Measurements from ENCODE around the gene CMTR1.

CMTR1 gene, protein sequence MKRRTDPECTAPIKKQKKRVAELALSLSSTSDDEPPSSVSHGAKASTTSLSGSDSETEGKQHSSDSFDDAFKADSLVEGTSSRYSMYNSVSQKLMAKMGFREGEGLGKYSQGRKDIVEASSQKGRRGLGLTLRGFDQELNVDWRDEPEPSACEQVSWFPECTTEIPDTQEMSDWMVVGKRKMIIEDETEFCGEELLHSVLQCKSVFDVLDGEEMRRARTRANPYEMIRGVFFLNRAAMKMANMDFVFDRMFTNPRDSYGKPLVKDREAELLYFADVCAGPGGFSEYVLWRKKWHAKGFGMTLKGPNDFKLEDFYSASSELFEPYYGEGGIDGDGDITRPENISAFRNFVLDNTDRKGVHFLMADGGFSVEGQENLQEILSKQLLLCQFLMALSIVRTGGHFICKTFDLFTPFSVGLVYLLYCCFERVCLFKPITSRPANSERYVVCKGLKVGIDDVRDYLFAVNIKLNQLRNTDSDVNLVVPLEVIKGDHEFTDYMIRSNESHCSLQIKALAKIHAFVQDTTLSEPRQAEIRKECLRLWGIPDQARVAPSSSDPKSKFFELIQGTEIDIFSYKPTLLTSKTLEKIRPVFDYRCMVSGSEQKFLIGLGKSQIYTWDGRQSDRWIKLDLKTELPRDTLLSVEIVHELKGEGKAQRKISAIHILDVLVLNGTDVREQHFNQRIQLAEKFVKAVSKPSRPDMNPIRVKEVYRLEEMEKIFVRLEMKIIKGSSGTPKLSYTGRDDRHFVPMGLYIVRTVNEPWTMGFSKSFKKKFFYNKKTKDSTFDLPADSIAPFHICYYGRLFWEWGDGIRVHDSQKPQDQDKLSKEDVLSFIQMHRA

GRCh38 chr6:37432916-37433656 is at the start of gene CMTR1:
CMTR1 (plus strand) TSS chr6:37433221; CDS start chr6:37435630, 2,409 bp downstream.
- Histone ChIP-seq H3K36me3 (ENCODE audit: control insufficient read depth in 2 of 2, insufficient read depth in 2 of 2, low read length in 2 of 2) (peaks cover 16 to 19% of the 10 kb centered on the region in 2 donors), H3K4me3 (ENCODE audit: low read length in 2 of 2) (peak within 1 kb of the TSS; percentile 94), H3K27me3 (ENCODE audit: control insufficient read depth in 2 of 2, insufficient read depth in 2 of 2, low read length in 2 of 2) (no peaks in the 10 kb centered on the region), H3K4me1 (ENCODE audit: control insufficient read depth in 2 of 2, insufficient read depth in 2 of 2, low read length in 2 of 2) (peaks cover 4 to 9% of the 10 kb centered on the region in 2 donors), H3K27ac (ENCODE audit: low read depth in 2 of 2, low read length in 2 of 2) (peak within 1 kb of the TSS; percentile 60 to 89), H3K9me3 (ENCODE audit: control insufficient read depth in 2 of 2, low read length in 2 of 2) (no peaks in the 10 kb centered on the region), H3K9ac (ENCODE audit: low read depth in 1 of 2, low read length in 2 of 2) (peak within 1 kb of the TSS; percentile 79 to 87)

DNA sequence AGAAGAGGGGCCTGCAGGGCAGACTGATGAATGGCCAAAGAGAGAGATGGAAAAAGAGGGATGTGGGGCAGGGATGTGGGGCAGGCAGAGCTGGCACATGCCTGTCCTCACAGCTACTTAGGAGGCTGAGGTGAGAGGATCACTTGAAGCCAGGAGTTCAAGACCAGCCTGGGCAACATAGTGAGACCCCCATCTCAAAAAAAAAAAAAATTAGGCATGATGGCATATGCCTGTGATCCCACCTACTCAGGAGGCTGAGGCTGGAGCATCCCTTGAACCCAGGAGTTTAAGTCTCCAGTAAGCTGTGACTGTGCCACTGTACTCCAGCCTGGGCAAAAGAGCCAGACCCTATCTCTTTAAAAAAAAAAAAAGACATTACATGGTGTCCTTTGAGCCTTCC is 44.4 kb upstream of the CMTR1 start:
- peaks cover 14 to 24% of the 10 kb centered on the region in 2 donors for H3K36me3 ChIP-seq (ENCODE audit: control insufficient read depth in 2 of 2, insufficient read depth in 2 of 2, low read length in 2 of 2)
- no peak overlapping the region for H3K27ac ChIP-seq (ENCODE audit: low read depth in 2 of 2, low read length in 2 of 2)

GRCh38 chr6:37389857-37390256 is 43.2 kb upstream of the CMTR1 start:
- no peaks in the 10 kb centered on the region for H3K27me3 ChIP-seq (ENCODE audit: control insufficient read depth in 2 of 2, insufficient read depth in 2 of 2, low read length in 2 of 2)
- peaks cover 10 to 25% of the 10 kb centered on the region in 2 donors for H3K36me3 ChIP-seq (ENCODE audit: control insufficient read depth in 2 of 2, insufficient read depth in 2 of 2, low read length in 2 of 2)
- no peak overlapping the region for H3K4me3 ChIP-seq (ENCODE audit: low read length in 2 of 2)
- H3K9ac ChIP-seq (ENCODE audit: low read depth in 1 of 2, low read length in 2 of 2): no peak overlapping the region
- H3K4me1 ChIP-seq (ENCODE audit: control insufficient read depth in 2 of 2, insufficient read depth in 2 of 2, low read length in 2 of 2): peaks cover 0 to 8% of the 10 kb centered on the region in 2 donors
- H3K9me3 ChIP-seq (ENCODE audit: control insufficient read depth in 2 of 2, low read length in 2 of 2): no peaks in the 10 kb centered on the region
- peak overlapping the region; percentile 75 to 77 for H3K27ac ChIP-seq (ENCODE audit: low read depth in 2 of 2, low read length in 2 of 2)

More for the DNA sequence above, 44.4 kb upstream of the CMTR1 start:
- Histone ChIP-seq H3K9ac (ENCODE audit: low read depth in 1 of 2, low read length in 2 of 2) (no peak overlapping the region), H3K27me3 (ENCODE audit: control insufficient read depth in 2 of 2, insufficient read depth in 2 of 2, low read length in 2 of 2) (no peaks in the 10 kb centered on the region), H3K4me3 (ENCODE audit: low read length in 2 of 2) (no peak overlapping the region), H3K9me3 (ENCODE audit: control insufficient read depth in 2 of 2, low read length in 2 of 2) (no peaks in the 10 kb centered on the region), H3K4me1 (ENCODE audit: control insufficient read depth in 2 of 2, insufficient read depth in 2 of 2, low read length in 2 of 2) (peaks cover 0 to 8% of the 10 kb centered on the region in 2 donors)

DNA sequence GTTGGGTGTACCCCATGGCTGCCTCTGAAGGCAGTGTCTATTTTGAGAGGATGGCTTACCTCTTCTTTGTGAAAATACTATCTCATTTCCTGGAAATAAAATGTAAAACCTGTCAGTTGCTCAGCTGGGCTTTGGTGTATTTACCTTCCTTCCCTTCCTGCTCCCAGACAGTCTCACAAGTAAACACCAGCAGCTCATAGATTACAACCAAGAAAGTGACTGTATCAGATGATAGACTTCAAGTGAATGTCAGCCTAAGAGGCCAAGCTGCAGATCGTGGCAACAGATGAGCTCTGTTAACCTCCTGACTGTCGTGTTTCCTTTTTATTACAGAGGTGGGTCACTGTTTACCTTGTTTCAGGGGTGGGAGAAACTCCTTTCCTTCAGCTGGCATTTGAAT is 41.9 kb upstream of the CMTR1 start:
- Histone ChIP-seq H3K9me3 (ENCODE audit: control insufficient read depth in 2 of 2, low read length in 2 of 2) (no peaks in the 10 kb centered on the region), H3K4me3 (ENCODE audit: low read length in 2 of 2) (no peak overlapping the region), H3K4me1 (ENCODE audit: control insufficient read depth in 2 of 2, insufficient read depth in 2 of 2, low read length in 2 of 2) (peaks cover 0 to 8% of the 10 kb centered on the region in 2 donors), H3K36me3 (ENCODE audit: control insufficient read depth in 2 of 2, insufficient read depth in 2 of 2, low read length in 2 of 2) (peaks cover 9 to 27% of the 10 kb centered on the region in 2 donors), H3K27me3 (ENCODE audit: control insufficient read depth in 2 of 2, insufficient read depth in 2 of 2, low read length in 2 of 2) (no peaks in the 10 kb centered on the region), H3K9ac (ENCODE audit: low read depth in 1 of 2, low read length in 2 of 2) (peak overlapping the region in 1 of 2 donors; percentile 32), H3K27ac (ENCODE audit: low read depth in 2 of 2, low read length in 2 of 2) (peak overlapping the region; percentile 75 to 77)

DNA sequence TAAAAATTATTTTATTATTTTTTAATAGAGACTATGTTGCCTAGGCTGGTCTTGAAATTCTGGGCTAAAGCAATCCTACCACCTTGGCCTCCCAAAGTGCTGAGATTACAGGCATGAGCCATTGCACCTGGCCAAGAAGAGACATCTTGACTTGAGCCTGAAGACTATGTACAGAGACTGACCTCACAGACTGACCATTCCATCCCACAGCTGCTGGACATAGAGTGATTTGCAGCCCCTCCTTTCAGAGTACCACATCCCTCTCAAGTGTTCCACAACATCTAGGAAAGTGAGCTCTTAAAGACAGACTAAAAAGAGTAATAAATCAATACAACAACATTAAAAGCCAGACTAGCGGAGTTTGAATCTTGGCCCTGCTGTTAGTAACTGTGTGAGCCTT is 40.2 kb upstream of the CMTR1 start:
- H3K27me3 ChIP-seq (ENCODE audit: control insufficient read depth in 2 of 2, insufficient read depth in 2 of 2, low read length in 2 of 2): no peaks in the 10 kb centered on the region
- H3K4me3 ChIP-seq (ENCODE audit: low read length in 2 of 2): no peak overlapping the region
- no peak overlapping the region for H3K9ac ChIP-seq (ENCODE audit: low read depth in 1 of 2, low read length in 2 of 2)
- peaks cover 4 to 19% of the 10 kb centered on the region in 2 donors for H3K36me3 ChIP-seq (ENCODE audit: control insufficient read depth in 2 of 2, insufficient read depth in 2 of 2, low read length in 2 of 2)
- no peaks in the 10 kb centered on the region for H3K9me3 ChIP-seq (ENCODE audit: control insufficient read depth in 2 of 2, low read length in 2 of 2)
- peaks cover 0 to 8% of the 10 kb centered on the region in 2 donors for H3K4me1 ChIP-seq (ENCODE audit: control insufficient read depth in 2 of 2, insufficient read depth in 2 of 2, low read length in 2 of 2)
- no peak overlapping the region for H3K27ac ChIP-seq (ENCODE audit: low read depth in 2 of 2, low read length in 2 of 2)

DNA sequence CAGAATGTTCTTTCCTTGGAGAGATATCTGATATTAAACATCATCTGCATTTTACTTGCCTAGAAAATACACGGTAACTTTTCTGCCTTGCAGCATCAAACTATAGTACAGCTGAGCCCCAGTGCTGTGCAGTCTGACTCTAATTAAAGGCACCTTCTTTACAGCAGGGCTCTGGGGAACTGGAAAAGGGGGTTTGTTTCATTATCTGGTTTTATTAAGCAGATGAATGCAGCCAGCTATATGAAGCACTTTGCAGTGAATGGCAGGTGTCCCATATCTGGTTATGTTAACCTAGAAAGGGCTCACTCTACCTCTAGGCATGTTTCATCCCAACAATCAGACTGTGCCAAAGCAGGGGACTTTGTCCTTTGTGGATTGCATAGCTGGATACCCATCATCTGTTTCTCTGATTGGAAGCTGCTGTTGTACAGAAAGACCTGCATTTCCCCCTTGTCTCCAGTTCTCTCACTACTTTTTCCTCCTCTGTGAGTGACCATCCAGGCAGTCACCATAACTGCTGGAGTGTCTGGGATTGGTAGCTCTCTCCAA is 39.6 kb upstream of the CMTR1 start:
- no peaks in the 10 kb centered on the region for H3K9me3 ChIP-seq (ENCODE audit: control insufficient read depth in 2 of 2, low read length in 2 of 2)
- peaks cover 4 to 15% of the 10 kb centered on the region in 2 donors for H3K36me3 ChIP-seq (ENCODE audit: control insufficient read depth in 2 of 2, insufficient read depth in 2 of 2, low read length in 2 of 2)
- no peaks in the 10 kb centered on the region for H3K27me3 ChIP-seq (ENCODE audit: control insufficient read depth in 2 of 2, insufficient read depth in 2 of 2, low read length in 2 of 2)

DNA sequence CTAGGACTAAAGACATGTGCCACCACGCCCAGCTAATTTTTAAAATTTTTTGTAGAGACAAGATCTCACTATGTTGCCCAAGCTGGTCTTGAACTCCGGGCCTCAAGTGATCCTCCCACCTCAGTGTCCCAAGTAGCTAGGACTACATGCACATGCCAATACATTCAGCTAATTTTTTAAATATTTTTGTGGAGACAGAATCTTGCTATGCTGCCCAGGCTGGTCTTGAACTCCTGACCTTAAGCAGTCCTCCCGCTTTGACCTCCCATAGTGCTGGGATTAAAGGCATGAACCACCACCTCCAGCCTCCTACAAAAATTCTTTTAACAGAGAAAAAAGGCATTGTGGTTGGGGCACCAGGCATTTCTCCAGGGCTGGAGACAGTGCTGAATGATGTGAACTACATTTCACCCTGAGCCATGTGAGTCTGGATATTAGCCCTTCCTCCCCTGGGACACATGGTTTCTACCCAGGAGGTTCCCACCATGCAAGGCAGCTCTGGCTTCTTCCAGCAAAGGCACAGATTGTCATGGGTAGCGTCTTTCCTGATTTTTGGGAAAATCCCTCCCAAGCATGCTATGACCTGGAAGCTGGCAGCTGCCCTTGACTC is 36.3 kb upstream of the CMTR1 start:
- Histone ChIP-seq H3K9me3 (ENCODE audit: control insufficient read depth in 2 of 2, low read length in 2 of 2) (no peaks in the 10 kb centered on the region), H3K4me3 (ENCODE audit: low read length in 2 of 2) (no peak overlapping the region), H3K9ac (ENCODE audit: low read depth in 1 of 2, low read length in 2 of 2) (no peak overlapping the region), H3K36me3 (ENCODE audit: control insufficient read depth in 2 of 2, insufficient read depth in 2 of 2, low read length in 2 of 2) (peaks cover 0 to 6% of the 10 kb centered on the region in 2 donors), H3K27ac (ENCODE audit: low read depth in 2 of 2, low read length in 2 of 2) (no peak overlapping the region), H3K27me3 (ENCODE audit: control insufficient read depth in 2 of 2, insufficient read depth in 2 of 2, low read length in 2 of 2) (no peaks in the 10 kb centered on the region), H3K4me1 (ENCODE audit: control insufficient read depth in 2 of 2, insufficient read depth in 2 of 2, low read length in 2 of 2) (no peaks in the 10 kb centered on the region)

More for the DNA sequence above, 39.6 kb upstream of the CMTR1 start:
- Histone ChIP-seq H3K27ac (ENCODE audit: low read depth in 2 of 2, low read length in 2 of 2) (no peak overlapping the region), H3K4me3 (ENCODE audit: low read length in 2 of 2) (no peak overlapping the region), H3K4me1 (ENCODE audit: control insufficient read depth in 2 of 2, insufficient read depth in 2 of 2, low read length in 2 of 2) (peaks cover 0 to 8% of the 10 kb centered on the region in 2 donors), H3K9ac (ENCODE audit: low read depth in 1 of 2, low read length in 2 of 2) (no peak overlapping the region)

DNA sequence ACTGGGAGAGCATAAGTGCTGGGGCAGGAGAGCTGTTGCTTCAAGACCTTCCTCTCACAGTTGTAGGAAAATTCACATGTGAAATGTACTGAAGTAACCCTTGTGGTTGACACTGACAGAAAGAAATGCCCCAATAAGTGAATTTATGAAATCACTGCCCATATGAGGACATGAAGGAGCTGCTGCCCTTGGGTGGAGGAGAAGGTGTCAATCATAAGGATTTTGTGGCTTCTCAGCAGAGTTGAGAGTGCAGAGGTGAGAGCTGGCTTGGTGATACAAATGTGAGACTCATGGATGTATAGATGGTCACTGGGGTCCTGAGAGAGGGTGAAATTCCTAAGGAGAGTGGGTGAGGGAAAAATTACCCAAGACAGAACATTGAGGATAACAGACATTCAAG is 33.9 kb upstream of the CMTR1 start:
- Histone ChIP-seq H3K4me3 (ENCODE audit: low read length in 2 of 2) (no peak overlapping the region), H3K4me1 (ENCODE audit: control insufficient read depth in 2 of 2, insufficient read depth in 2 of 2, low read length in 2 of 2) (no peaks in the 10 kb centered on the region), H3K9ac (ENCODE audit: low read depth in 1 of 2, low read length in 2 of 2) (no peak overlapping the region), H3K9me3 (ENCODE audit: control insufficient read depth in 2 of 2, low read length in 2 of 2) (no peaks in the 10 kb centered on the region), H3K27me3 (ENCODE audit: control insufficient read depth in 2 of 2, insufficient read depth in 2 of 2, low read length in 2 of 2) (no peaks in the 10 kb centered on the region), H3K36me3 (ENCODE audit: control insufficient read depth in 2 of 2, insufficient read depth in 2 of 2, low read length in 2 of 2) (peaks cover 0 to 6% of the 10 kb centered on the region in 2 donors), H3K27ac (ENCODE audit: low read depth in 2 of 2, low read length in 2 of 2) (no peak overlapping the region)

- Histone ChIP-seq H3K36me3 (ENCODE audit: control insufficient read depth in 2 of 2, insufficient read depth in 2 of 2, low read length in 2 of 2) (peaks cover 0 to 2% of the 10 kb centered on the region in 2 donors), H3K9ac (ENCODE audit: low read depth in 1 of 2, low read length in 2 of 2) (no peak overlapping the region), H3K4me1 (ENCODE audit: control insufficient read depth in 2 of 2, insufficient read depth in 2 of 2, low read length in 2 of 2) (no peaks in the 10 kb centered on the region), H3K27ac (ENCODE audit: low read depth in 2 of 2, low read length in 2 of 2) (no peak overlapping the region), H3K27me3 (ENCODE audit: control insufficient read depth in 2 of 2, insufficient read depth in 2 of 2, low read length in 2 of 2) (no peaks in the 10 kb centered on the region), H3K4me3 (ENCODE audit: low read length in 2 of 2) (no peak overlapping the region), H3K9me3 (ENCODE audit: control insufficient read depth in 2 of 2, low read length in 2 of 2) (no peaks in the 10 kb centered on the region)
These were observed 33.1 kb upstream of the CMTR1 start for GRCh38 chr6:37399795-37400490.
